HL-60 (cell line): Measurements from ENCODE around the gene ANO1.

Source experiments
- DNase-seq, 2 experiments: peaks; one replicate each; pipeline ENCODE4 v3.0.0-alpha.2; 2010 to 2020; ENCODE audit warnings: low read depth in 1 of 2, low spot score in 1 of 2
- H3K27ac ChIP-seq: fragments of 250-450 bp; sonication (Bioruptor Pico); replicated peaks from 2 replicates; pipeline ENCODE4 v1.5.1; 2020; ENCODE audit warnings: mild to moderate bottlenecking, moderate library complexity
- H3K27me3 ChIP-seq: fragments of 250-450 bp; sonication (Bioruptor Pico); 2 replicates; pipeline ENCODE4 v1.5.1; 2021; ENCODE audit warnings: mild to moderate bottlenecking, moderate library complexity; ENCODE audit not compliant: insufficient read depth, poor library complexity, severe bottlenecking
- H3K4me3 ChIP-seq: replicated peaks from 2 replicates; pipeline ENCODE4 v1.5.1; 2011; ENCODE audit warnings: mild to moderate bottlenecking, control low read depth, low read length; ENCODE audit not compliant: insufficient read depth
- CTCF ChIP-seq: IDR thresholded peaks from one replicate; pipeline ENCODE4 v1.5.1; 2011; ENCODE audit warnings: low read length, control low read depth, inconsistent platforms; ENCODE audit not compliant: insufficient read depth
- GABPA ChIP-seq: IDR thresholded peaks from 2 replicates; pipeline ENCODE4 v1.6.1; 2012; ENCODE audit warnings: low read depth
- POLR2AphosphoS5 ChIP-seq: IDR thresholded peaks from 2 replicates; pipeline ENCODE4 v1.6.1; 2012; ENCODE audit warnings: low read depth
- REST ChIP-seq: IDR thresholded peaks from 2 replicates; pipeline ENCODE4 v1.6.1; 2012; ENCODE audit warnings: low read depth; ENCODE audit not compliant: insufficient replicate concordance
- SPI1 ChIP-seq: IDR thresholded peaks from 2 replicates; pipeline ENCODE4 v1.6.1; 2012; ENCODE audit warnings: low read depth, mild to moderate bottlenecking, borderline replicate concordance

The ANO1 gene

GRCh38 chr11:70066136-70066520 is 12.0 kb upstream of the ANO1 start:
- TF ChIP-seq CTCF (no peak), SPI1 (no peak), REST (no peak), POLR2AphosphoS5 (no peak), GABPA (no peak)
- DNase-seq: no peak
- peaks cover 8% of the 10 kb centered on the region for H3K27me3 ChIP-seq

GRCh38 chr11:70066628-70067027 is 11.5 kb upstream of the ANO1 start:
- Histone ChIP-seq H3K27ac (no peak overlapping the region), H3K4me3 (no peak overlapping the region), H3K27me3 (peaks cover 9% of the 10 kb centered on the region)
- DNase-seq: no peak
- TF ChIP-seq CTCF: no peak
- no peak for TF ChIP-seq GABPA
- no peak for TF ChIP-seq POLR2AphosphoS5

More at GRCh38 chr11:70066136-70066520, 12.0 kb upstream of the ANO1 start:
- no peak overlapping the region for H3K27ac ChIP-seq
- no peak overlapping the region for H3K4me3 ChIP-seq

GRCh38 chr11:70067036-70067435 is 11.1 kb upstream of the ANO1 start:
- TF ChIP-seq GABPA (no peak), SPI1 (no peak), POLR2AphosphoS5 (no peak), CTCF (no peak), REST (no peak)
- no peak for DNase-seq
- Histone ChIP-seq H3K27me3 (peaks cover 10% of the 10 kb centered on the region), H3K4me3 (no peak overlapping the region), H3K27ac (no peak overlapping the region)
